ENCODE results near the gene THAP3. TPM values are rescaled to one million over a fixed set of nuclear protein-coding genes. Genes with fewer than 3 reads are reported as not detected.
"Not testable (repeated sequence)": the region's sequence is repeated elsewhere in the genome, so short reads cannot be mapped to it uniquely, and the experiment has no call there.

Gene THAP3
- total RNA-seq, 1 donor, result 19.4 TPM

- no peak for DNase-seq (ENCODE audit: low read depth)
- no peak overlapping the region for H3K4me3 ChIP-seq (ENCODE audit: low read depth, low read length)
- no peak for TF ChIP-seq CTCF (IDR thresholded peaks at IDR 0.05; ENCODE audit: insufficient read depth, low read depth, low read length)
Observed at GRCh38 chr1:6637770-6638169, 13.1 kb downstream of the THAP3 start.

GRCh38 chr1:6638226-6638625 lies 13.6 kb downstream of the THAP3 start:
- no peak overlapping the region for H3K4me3 ChIP-seq (ENCODE audit: low read depth, low read length)
- peak; percentile 77 for DNase-seq (ENCODE audit: low read depth)
- no peak for TF ChIP-seq CTCF (IDR thresholded peaks at IDR 0.05; ENCODE audit: insufficient read depth, low read depth, low read length)

- DNase-seq (ENCODE audit: low read depth); H3K4me3 ChIP-seq (ENCODE audit: low read depth, low read length): not testable (repeated sequence)
Observed at GRCh38 chr1:6640867-6641266, 16.2 kb downstream of the THAP3 start.

GRCh38 chr1:6645018-6645417 lies 20.4 kb downstream of the THAP3 start:
- H3K4me3 ChIP-seq (ENCODE audit: low read depth, low read length), result no peak overlapping the region
- TF ChIP-seq CTCF (IDR thresholded peaks at IDR 0.05; ENCODE audit: insufficient read depth, low read depth, low read length), result no peak
- no peak for DNase-seq (ENCODE audit: low read depth)

- H3K4me3 ChIP-seq (ENCODE audit: low read depth, low read length), result no peak overlapping the region
- peak; percentile 71 for TF ChIP-seq CTCF (IDR thresholded peaks at IDR 0.05; ENCODE audit: insufficient read depth, low read depth, low read length)
- peak; percentile 70 for DNase-seq (ENCODE audit: low read depth)
Observed at GRCh38 chr1:6646499-6647148, 22.0 kb downstream of the THAP3 start.

GRCh38 chr1:6648556-6648955 lies 23.9 kb downstream of the THAP3 start:
- no peak overlapping the region for H3K4me3 ChIP-seq (ENCODE audit: low read depth, low read length)
- no peak for TF ChIP-seq CTCF (IDR thresholded peaks at IDR 0.05; ENCODE audit: insufficient read depth, low read depth, low read length)
- DNase-seq (ENCODE audit: low read depth), result no peak

GRCh38 chr1:6651909-6652308 lies 27.2 kb downstream of the THAP3 start:
- no peak for DNase-seq (ENCODE audit: low read depth)
- no peak for TF ChIP-seq CTCF (IDR thresholded peaks at IDR 0.05; ENCODE audit: insufficient read depth, low read depth, low read length)
- H3K4me3 ChIP-seq (ENCODE audit: low read depth, low read length), result no peak overlapping the region
